ENCODE results near the gene PFN3. TPM values are rescaled to one million over a fixed set of nuclear protein-coding genes. Genes with fewer than 3 reads are reported as not detected.

The PFN3 gene
- total RNA-seq, 4 donors from 2014 or later: not detected

GRCh38 chr5:177351392-177352329 is 48.8 kb downstream of the PFN3 start, which contains the start of gene LMAN2:
LMAN2 (minus strand) TSS chr5:177351668; CDS start chr5:177351647, 21 bp downstream.
- TF ChIP-seq CTCF (IDR thresholded peaks at IDR 0.05): no peak
- no peak for TF ChIP-seq POLR2A (IDR thresholded peaks at IDR 0.05)
- DNase-seq (ENCODE audit: low spot score in 2 of 2): peak; percentile 94 to 99
- WGBS, 2 donors: 6 to 7% methylated on average over 55 of the region's 55 CpGs
- peak within 1 kb of the TSS; percentile 79 for H3K4me3 ChIP-seq (ENCODE audit: low read depth, poor library complexity, severe bottlenecking)
- intact Hi-C loops (cut with DNase I; ENCODE audit: low total_unique reads): no loop called here

- no peak for TF ChIP-seq CTCF (IDR thresholded peaks at IDR 0.05)
- TF ChIP-seq POLR2A (IDR thresholded peaks at IDR 0.05): no peak
Measured at GRCh38 chr5:177350776-177351391, 49.6 kb downstream of the PFN3 start.

More at GRCh38 chr5:177350776-177351391, 49.6 kb downstream of the PFN3 start:
- intact Hi-C loops (cut with DNase I; ENCODE audit: low total_unique reads): no loop called here
- 11 to 13% methylated on average over 19 of the region's 19 CpGs for WGBS, 2 donors
- DNase-seq (ENCODE audit: low spot score in 2 of 2): no peak
- H3K4me3 ChIP-seq (ENCODE audit: low read depth, poor library complexity, severe bottlenecking): peak overlapping the region; percentile 79

Other genes starting within 250 kb of the PFN3 start
- gene RAB24, start 96.9 kb downstream of the PFN3 start, total RNA-seq: 10 to 100 TPM; 52.2 to 98.5 (median 73.7) TPM
- gene PRELID1, start 96.9 kb downstream of the PFN3 start, total RNA-seq: 100 to 1,000 TPM in 2 of 4 donors, 10 to 100 TPM in 2; 60.7 to 122 (median 96.7) TPM
- gene MXD3, start 88.8 kb downstream of the PFN3 start, total RNA-seq: 10 to 100 TPM in 2 of 4 donors, 1 to 10 TPM in 2; 4.9 to 19.8 (median 13.2) TPM
- 100 to 1,000 TPM; 139 to 191 (median 166) TPM for gene LMAN2, start 49.0 kb downstream of the PFN3 start, total RNA-seq
- 10 to 100 TPM; 28.6 to 38.3 (median 37.2) TPM for gene RGS14, start 42.7 kb downstream of the PFN3 start, total RNA-seq
- under 1 TPM in 2 of 4 donors, not detected in 2; 0.12 to 0.39 TPM for gene SLC34A1, start 16.2 kb downstream of the PFN3 start, total RNA-seq
- gene F12, start 8.9 kb upstream of the PFN3 start, total RNA-seq: 10 to 100 TPM in 2 of 4 donors, 1 to 10 TPM in 2; 1.9 to 14.5 (median 10.1) TPM
- 10 to 100 TPM; 29.5 to 56.7 (median 38.1) TPM for gene GRK6, start 26.0 kb upstream of the PFN3 start, total RNA-seq
- gene PRR7, start 46.2 kb upstream of the PFN3 start, total RNA-seq: 10 to 100 TPM in 1 of 4 donors, 1 to 10 TPM in 3; 5.4 to 10.2 (median 8.0) TPM
- 10 to 100 TPM; 14.0 to 65.5 (median 27.6) TPM for gene DBN1, start 73.0 kb upstream of the PFN3 start, total RNA-seq
- gene PDLIM7, start 96.9 kb upstream of the PFN3 start, total RNA-seq: 10 to 100 TPM; 11.8 to 31.7 (median 23.5) TPM
- 1 to 10 TPM; 1.5 to 4.0 (median 2.0) TPM for gene DOK3, start 109.2 kb upstream of the PFN3 start, total RNA-seq
- gene DDX41, start 116.3 kb upstream of the PFN3 start, total RNA-seq: 100 to 1,000 TPM in 1 of 4 donors, 10 to 100 TPM in 3; 70.7 to 108 (median 88.6) TPM
- gene FAM193B, start 153.9 kb upstream of the PFN3 start, total RNA-seq: 100 to 1,000 TPM in 1 of 4 donors, 10 to 100 TPM in 3; 57.0 to 128 (median 69.7) TPM
- 10 to 100 TPM; 70.4 to 95.7 (median 80.4) TPM for gene TMED9, start 191.5 kb upstream of the PFN3 start, total RNA-seq
- 10 to 100 TPM; 11.8 to 17.8 (median 16.4) TPM for gene B4GALT7, start 199.5 kb upstream of the PFN3 start, total RNA-seq

Measured in lower leg skin (tissue), 4 donors.